ENCODE data around the gene SMARCD3. TPM values are rescaled to one million over a fixed set of nuclear protein-coding genes. Genes with fewer than 3 reads are reported as not detected.

The SMARCD3 gene
- total and polyA plus RNA-seq, 9 of the 15 experiments (the other 6 are each of a cell fraction or from before 2014, with no cell fraction given) = 0.43 to 3.6 (median 2.6) TPM

DNA sequence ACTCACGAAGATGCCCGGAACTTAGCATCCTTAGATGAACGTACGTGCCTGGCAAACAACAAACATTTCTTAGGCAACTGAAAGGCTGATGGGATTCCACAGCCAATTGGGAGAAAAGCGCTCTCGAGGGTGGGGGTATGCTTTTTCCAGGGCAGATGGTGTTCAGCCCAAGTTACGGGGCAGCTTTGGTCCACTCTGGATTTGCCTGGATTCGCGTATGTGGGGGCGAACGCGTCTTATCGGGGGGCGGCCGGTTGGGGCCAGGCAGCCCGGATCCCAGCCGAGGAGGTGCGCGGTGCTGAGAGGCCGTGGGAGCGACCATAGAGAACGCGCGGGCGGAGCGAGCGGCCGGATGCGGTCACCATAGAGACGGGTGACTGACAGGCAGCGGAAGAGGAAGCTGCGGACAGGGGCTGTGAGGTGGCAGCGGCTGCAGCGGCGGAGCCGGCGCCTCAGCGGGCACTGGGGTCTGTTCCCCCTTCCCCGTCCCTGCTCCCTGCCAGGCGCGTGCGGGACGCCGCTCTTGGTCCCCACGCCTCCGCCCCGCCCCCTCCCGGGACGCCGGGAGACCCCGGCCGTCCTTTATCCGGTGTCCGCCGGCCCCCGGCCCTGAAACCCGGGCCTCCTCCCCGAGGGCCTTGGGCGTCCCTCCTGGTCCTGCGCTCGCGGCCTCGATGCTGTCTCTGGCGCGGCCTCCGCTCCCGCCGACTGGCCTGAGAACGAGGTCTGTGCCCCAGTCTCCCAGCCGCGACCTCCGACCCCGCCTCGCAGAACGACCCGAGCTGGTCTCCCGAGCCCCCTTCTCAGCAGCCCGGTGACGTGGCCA, 16.2 kb downstream of the SMARCD3 start, which contains the start of gene CHPF2 (continued):
- TF ChIP-seq ZNF124 (CRISPR knock-in tag; IDR thresholded peaks at IDR 0.05) = no peak
- no peak for TF ChIP-seq MED1 (CRISPR knock-in tag; IDR thresholded peaks at IDR 0.05; ENCODE audit: borderline replicate concordance)
- TF ChIP-seq LEF1 (IDR thresholded peaks at IDR 0.05) = no peak
- no peak for TF ChIP-seq ZNF217 (CRISPR knock-in tag; IDR thresholded peaks at IDR 0.05)
- peak; percentile 90 for TF ChIP-seq EP400 (IDR thresholded peaks at IDR 0.05)
- no peak for TF ChIP-seq ZNF77 (CRISPR knock-in tag; IDR thresholded peaks at IDR 0.05)
- no peak for TF ChIP-seq JUNB (CRISPR knock-in tag; conservative IDR thresholded peaks at IDR 0.05)
- peak; percentile 36; the same call in 1 of the 2 replicates for TF ChIP-seq C11orf30 (IDR thresholded peaks at IDR 0.05; ENCODE audit: low read depth)
- TF ChIP-seq DIDO1 (tag; IDR thresholded peaks at IDR 0.05; ENCODE audit: low read depth) = no peak
- TF ChIP-seq SAFB2 (IDR thresholded peaks at IDR 0.05; ENCODE audit: borderline replicate concordance, low read depth, low read length, severe bottlenecking) = no peak

DNA sequence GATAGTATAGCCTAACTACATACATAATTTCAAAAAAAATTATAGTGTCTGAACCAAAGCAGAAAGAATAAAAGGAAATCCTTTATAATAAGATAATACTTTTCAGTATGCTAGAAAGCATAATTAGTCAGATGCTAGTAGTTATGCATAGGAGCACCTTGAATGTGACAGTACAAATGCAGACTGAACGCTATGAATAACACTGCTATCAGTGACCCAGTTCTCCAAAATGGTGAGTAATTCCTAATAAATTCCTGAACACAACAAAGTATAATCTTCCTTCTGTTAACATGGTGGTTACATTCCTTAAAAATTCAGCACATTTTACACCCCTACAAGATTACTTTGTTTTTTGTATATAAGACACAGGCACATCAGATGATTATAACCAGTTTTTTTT, 17.4 kb downstream of the SMARCD3 start:
- Histone ChIP-seq H3K27me3 (ENCODE audit: control insufficient read depth in 2 of 2, insufficient read depth in 2 of 2, low read length in 2 of 2) (no peaks in the 10 kb centered on the region), H3K4me3 (no peak overlapping the region), H3K9me1 (ENCODE audit: control insufficient read depth, insufficient read depth, low read length) (peaks cover 6% of the 10 kb centered on the region), H4K20me1 (replicated peaks; ENCODE audit: control insufficient read depth, insufficient read depth, low read length) (peaks cover 14% of the 10 kb centered on the region), H3K4me1 (replicated peaks in 1 of 2; ENCODE audit: control insufficient read depth in 2 of 2, insufficient read depth in 2 of 2, low read length in 2 of 2) (peaks cover 28 to 46% of the 10 kb centered on the region in 2 experiments; a peak in 4 of 5 replicates), H2AFZ (ENCODE audit: low read depth, low read length) (0 out of 2 replicates have a peak overlapping the region, but pooled peaks have one; percentile 98), H3K27ac (ENCODE audit: extremely low read depth, low read depth, low read length) (no peak overlapping the region), H3K79me2 (ENCODE audit: control insufficient read depth, insufficient read depth, low read length) (peaks cover 36% of the 10 kb centered on the region), H3K9ac (ENCODE audit: insufficient read depth in 1 of 2, low read depth in 2 of 2, low read length in 2 of 2) (no peak overlapping the region), H3K4me2 (ENCODE audit: insufficient read depth, low read length) (no peak overlapping the region), H3K36me3 (ENCODE audit: control insufficient read depth, insufficient read depth, low read length) (peaks cover 22% of the 10 kb centered on the region), H3K9me3 (replicated peaks; ENCODE audit: control insufficient read depth, insufficient read depth, low read depth, low read length) (no peaks in the 10 kb centered on the region)
- FAIRE-seq (no peak), DNase-seq (ENCODE audit: extremely low read depth in 1 of 4, low spot score in 3 of 4) (no peak), ATAC-seq (no peak)
- 33% methylated on average over 1 of the region's 1 CpG for WGBS (ENCODE audit: insufficient coverage, low coverage, missing lambda C conversion rate)
- BruUV-seq (replicated peaks) = no TSS peak
- intact Hi-C loops (cut with micrococcal nuclease) = loop anchor here (5.0 kb wide), 1 partner anchor 224 kb away; no protein-coding TSS in a partner anchor
- in situ Hi-C loops (cut with MboI) = no loop called here
- ChIA-PET CTCF (ENCODE audit: low intra/inter-chr PET ratio) (interaction anchor here (0.6 kb wide), 1 partner anchor 122 kb away, joined by 3 read pairs; no protein-coding TSS in a partner anchor), POLR2A (no interaction called here)
- TF ChIP-seq DACH1 (IDR thresholded peaks at IDR 0.05; ENCODE audit: partially characterized antibody) = no peak
- TF ChIP-seq SNRNP70 (optimal IDR thresholded peaks at IDR 0.05; ENCODE audit: low read depth, low read length) = no peak
- TF ChIP-seq TAF9B (IDR thresholded peaks at IDR 0.05; ENCODE audit: partially characterized antibody) = no peak
- TF ChIP-seq PCBP2 (IDR thresholded peaks at IDR 0.05; ENCODE audit: low read depth, low read length, poor library complexity, severe bottlenecking) = no peak
- TF ChIP-seq, protein P1, sequence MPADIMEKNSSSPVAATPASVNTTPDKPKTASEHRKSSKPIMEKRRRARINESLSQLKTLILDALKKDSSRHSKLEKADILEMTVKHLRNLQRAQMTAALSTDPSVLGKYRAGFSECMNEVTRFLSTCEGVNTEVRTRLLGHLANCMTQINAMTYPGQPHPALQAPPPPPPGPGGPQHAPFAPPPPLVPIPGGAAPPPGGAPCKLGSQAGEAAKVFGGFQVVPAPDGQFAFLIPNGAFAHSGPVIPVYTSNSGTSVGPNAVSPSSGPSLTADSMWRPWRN (IDR thresholded peaks at IDR 0.05; ENCODE audit: low read depth) = no peak
- TF ChIP-seq, protein P2, sequence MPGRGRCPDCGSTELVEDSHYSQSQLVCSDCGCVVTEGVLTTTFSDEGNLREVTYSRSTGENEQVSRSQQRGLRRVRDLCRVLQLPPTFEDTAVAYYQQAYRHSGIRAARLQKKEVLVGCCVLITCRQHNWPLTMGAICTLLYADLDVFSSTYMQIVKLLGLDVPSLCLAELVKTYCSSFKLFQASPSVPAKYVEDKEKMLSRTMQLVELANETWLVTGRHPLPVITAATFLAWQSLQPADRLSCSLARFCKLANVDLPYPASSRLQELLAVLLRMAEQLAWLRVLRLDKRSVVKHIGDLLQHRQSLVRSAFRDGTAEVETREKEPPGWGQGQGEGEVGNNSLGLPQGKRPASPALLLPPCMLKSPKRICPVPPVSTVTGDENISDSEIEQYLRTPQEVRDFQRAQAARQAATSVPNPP (IDR thresholded peaks at IDR 0.05; ENCODE audit: borderline replicate concordance, insufficient read depth, insufficient read length) = no peak

All from K562 (cell line).